ENCODE results near the gene SP8.
A peak's percentile ranks its signal among the peaks of the same experiment; 100 is the strongest.
"Not testable (repeated sequence)": the region's sequence is repeated elsewhere in the genome, so short reads cannot be mapped to it uniquely, and the experiment has no call there.

SP8 gene

DNA sequence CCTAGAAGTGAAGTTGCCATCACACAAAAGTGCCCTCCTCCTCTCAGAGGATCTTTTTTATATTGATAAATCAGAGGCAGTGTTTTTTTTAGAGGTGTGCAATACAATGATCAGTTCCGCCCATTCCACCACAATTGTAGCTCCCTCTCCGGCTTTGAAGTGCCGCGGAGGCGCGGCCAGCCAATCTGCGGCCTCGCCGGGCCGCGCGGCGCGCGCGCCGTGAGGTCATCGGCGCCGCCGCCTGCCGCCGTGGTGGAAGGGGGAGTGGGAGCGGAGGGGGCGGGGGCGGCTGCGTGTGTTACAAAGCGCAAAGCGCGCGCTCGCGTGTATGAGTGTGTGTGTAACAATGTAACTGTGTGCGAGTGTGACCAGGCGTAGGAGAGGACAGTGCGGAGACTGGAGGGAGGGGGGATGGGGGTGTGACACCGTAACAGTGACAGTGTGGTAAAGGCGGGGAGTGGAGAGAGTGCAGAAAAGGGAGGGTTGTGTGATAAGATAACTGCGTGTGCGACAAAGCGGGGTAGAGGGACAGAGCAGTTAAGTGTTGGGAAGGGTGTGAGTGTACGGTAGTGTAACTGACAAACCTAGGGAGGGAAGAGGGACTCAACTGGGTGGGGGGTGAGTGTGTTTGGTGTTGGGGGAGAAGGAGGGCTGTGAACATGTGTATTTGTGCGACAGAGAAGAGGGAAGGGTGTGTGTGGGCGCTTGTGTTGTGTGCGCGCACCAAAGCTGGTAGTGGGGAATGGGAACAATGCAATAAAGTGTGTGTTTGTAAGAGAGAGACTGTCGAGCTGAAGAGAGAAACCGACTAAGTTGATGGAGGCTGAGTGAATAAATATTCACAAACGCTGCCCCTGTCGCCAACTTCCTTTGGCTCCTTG lies at the start of gene SP8:
Gene SP8, minus strand, starts transcription at position 108 of the 881 bp plus-strand sequence. Its CDS starts 88 bp downstream, at position 20.
- no peak for DNase-seq (ENCODE audit: low spot score)

- DNase-seq (ENCODE audit: low spot score) = not testable (repeated sequence)
These were observed 49.7 kb upstream of the SP8 start for GRCh38 chr7:20836424-20836823.

- DNase-seq (ENCODE audit: low spot score) = no peak
These were observed 48.5 kb upstream of the SP8 start for GRCh38 chr7:20835111-20835750.

GRCh38 chr7:20834656-20835055 lies 48.0 kb upstream of the SP8 start:
- no peak for DNase-seq (ENCODE audit: low spot score)

- DNase-seq (ENCODE audit: low spot score) = no peak
These were observed 45.3 kb upstream of the SP8 start for GRCh38 chr7:20831956-20832355.

- DNase-seq (ENCODE audit: low spot score) = no peak
These were observed 44.8 kb upstream of the SP8 start for GRCh38 chr7:20831451-20831850.

- DNase-seq (ENCODE audit: low spot score) = no peak
These were observed 42.3 kb upstream of the SP8 start for GRCh38 chr7:20828947-20829346.

DNA sequence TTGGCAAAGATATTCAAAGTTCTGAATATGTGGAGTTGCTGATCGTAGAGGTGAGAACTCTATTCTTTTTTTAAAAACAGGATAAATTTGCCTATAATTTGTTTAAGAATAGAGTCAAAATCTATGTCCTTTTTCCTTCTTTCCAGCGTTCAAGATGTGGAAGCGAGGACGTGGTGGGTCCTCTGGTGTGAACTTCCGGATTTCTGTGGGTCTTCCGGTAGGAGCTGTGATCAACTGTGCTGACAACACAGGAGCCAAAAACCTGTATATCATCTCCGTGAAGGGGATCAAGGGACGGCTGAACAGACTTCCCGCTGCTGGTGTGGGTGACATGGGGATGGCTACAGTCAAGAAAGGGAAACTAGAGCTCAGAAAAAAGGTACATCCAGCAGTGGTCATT lies 40.5 kb upstream of the SP8 start:
- DNase-seq (ENCODE audit: low spot score) = no peak

- DNase-seq (ENCODE audit: low spot score) = no peak
These were observed 39.6 kb upstream of the SP8 start for GRCh38 chr7:20826243-20826642.

DNA sequence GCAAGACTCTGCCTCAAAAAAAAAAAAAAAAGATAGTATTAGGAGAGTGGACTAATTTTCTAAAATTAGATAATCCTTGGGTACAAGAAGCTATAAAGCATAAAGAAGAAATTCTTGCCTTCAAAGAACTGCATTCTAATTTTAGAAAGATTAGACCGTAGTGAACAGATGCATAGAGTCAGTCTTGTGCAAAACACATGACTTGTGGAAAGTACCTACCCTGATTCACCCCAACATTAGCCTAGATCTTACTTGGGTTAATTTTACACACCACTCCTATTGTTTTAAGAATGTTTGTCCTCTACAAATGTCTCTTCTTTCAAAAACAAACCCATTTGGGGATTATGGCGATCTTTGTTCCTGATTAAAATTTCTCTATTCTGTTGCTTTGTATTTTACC lies 38.9 kb upstream of the SP8 start:
- DNase-seq (ENCODE audit: low spot score) = no peak

GRCh38 chr7:20821390-20821789 lies 34.7 kb upstream of the SP8 start:
- DNase-seq (ENCODE audit: low spot score) = not testable (repeated sequence)

DNA sequence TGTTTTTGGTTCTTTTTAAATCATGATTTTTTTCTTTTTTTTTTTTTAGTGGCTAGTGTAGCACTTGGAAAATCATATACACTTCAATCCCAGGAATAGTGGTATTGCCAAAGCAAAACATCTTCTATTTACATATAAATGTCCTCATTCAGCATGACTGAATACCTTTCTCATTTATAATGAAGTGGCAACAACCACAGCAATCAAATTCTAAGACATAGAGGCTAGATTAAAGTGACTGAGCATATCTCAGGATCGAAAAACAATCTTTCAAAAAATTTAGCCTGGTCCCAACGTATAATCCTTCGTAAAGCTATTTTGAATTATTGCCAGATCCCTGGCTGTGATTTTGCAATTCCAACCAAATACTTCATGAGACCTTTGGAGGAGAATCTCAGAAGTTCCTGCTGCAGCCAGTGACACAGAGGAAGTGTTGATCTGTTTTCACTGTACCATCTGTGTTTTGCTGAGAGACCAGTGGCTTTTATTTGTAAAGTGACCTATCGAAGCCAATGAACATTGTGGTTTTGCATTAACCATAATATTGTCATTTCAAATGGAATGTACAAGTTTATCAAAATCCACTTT lies 29.8 kb upstream of the SP8 start:
- no peak for DNase-seq (ENCODE audit: low spot score)

GRCh38 chr7:20804345-20804744 lies 17.7 kb upstream of the SP8 start:
- DNase-seq (ENCODE audit: low spot score) = no peak

DNA sequence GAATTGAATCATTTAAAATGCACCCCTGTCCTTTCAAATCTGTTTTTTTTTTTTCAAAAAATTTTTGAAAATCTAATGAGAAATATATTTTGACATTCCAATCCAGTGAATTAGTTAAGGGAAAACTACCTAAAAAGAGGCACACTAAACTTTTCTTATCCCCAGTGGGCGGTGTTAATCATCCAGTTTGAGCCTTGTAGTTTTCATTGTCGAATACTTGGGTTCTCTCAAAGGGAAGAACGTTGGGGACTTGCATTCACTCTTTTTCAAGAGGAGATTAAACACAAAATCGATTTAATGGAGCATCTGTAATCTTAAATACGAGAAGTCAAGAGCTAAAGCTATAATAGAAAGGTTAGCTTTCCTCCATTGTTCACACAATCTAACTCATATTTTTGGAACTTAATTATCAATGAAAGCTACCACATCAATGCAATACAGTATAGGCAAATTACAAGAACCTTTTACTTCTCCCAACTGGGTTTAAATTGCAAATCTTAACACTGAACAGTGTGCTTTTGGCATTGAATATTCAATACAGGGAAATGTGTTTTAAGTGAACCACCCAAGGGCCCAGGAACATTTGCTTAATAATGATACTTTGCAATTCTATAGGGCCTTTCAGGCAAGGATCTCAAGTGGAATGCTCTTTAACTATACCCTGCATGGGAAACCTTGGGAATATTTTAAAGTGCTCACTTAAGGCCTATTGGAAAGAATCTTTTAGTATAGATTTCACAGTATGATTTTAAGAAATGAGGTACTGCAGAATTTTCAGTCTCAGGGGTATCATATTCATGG lies 13.1 kb upstream of the SP8 start:
- DNase-seq (ENCODE audit: low spot score) = no peak

GRCh38 chr7:20798694-20799121 lies 12.0 kb upstream of the SP8 start:
- no peak for DNase-seq (ENCODE audit: low spot score)

DNA sequence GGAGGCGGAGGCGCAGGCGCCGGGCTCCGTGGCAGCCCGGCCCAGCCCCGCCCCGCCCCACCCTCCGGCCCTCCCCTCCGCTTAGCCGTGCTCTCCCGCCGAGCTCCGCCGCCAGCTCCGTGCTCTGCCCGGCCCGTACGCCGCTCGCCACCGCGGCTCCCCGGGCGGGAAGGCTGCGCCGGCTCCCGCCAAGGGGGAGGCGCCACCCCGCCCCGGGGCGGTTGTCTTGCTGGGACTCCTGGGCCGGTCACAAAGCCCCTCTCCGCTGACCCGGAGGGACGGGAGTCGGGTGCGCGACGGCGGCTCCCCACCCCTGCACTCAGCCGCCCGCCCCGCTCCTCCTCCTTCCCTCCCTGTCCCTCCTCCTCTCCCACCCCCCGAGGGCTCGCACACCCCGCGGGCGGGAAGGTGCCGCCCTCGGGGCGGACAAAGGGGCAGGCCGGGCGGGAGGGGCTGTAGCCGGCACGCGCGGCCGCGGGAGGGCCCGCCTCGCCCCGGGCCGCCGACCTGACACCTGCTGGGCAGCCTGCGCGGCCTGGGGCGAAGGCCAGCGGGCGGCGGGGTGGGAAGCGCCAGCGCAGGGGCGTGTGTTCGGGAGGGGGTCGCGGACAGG lies 11.5 kb upstream of the SP8 start:
- DNase-seq (ENCODE audit: low spot score) = peak; percentile 53

DNA sequence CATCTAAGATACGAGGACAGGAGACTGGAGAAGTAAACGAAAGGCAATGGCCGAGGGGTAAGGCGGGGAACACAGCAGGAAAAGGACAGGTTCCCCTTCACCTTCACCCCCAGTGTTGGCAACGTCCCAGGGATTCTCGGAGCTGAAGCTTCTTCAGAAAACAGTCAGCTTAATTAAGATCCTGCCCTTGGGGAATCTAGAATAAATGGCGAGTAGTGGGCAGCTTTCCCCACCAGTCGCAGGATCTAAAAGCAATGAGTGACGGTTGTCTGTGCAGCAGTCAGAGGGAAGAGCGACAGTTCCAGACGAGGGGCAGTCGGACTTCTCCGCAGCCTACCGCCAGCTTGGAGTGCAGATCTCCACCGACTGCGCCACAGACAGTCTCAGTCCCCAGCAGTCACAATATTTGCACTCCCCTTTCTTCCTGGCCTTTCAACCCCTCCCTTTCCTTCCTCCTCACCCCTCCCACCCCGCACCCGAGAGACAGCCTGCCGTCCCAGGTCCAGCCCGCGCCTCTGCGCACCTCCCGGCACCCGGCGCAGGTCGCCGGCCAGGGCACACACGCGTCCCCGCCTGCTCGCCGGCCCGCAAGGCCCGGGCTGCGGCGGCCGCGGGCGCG lies 10.9 kb upstream of the SP8 start:
- no peak for DNase-seq (ENCODE audit: low spot score)

- DNase-seq (ENCODE audit: low spot score) = no peak
These were observed 10.4 kb upstream of the SP8 start for GRCh38 chr7:20797042-20797461.

GRCh38 chr7:20796500-20796899 lies 9.8 kb upstream of the SP8 start:
- DNase-seq (ENCODE audit: low spot score) = no peak

DNA sequence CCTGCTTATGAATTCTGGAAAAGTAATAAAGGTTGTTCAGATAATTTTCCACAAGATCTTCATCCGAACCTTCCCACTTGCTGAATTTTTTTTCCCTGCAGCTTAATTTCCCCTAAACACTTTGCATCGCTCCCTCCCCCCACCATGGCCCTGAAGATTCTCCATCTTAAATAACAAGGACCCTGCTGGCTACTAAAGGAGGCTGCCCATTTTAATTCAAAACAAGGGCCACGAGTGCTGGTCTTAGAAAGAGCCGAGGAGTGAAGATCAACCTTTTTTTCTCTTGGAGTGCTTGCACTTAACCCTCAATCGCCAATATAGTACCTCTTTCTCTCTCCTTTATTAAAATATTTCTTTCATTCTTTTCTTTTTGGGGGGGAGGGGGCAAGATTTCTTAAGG lies 9.2 kb upstream of the SP8 start:
- no peak for DNase-seq (ENCODE audit: low spot score)

- no peak for DNase-seq (ENCODE audit: low spot score)
These were observed 8.7 kb upstream of the SP8 start for GRCh38 chr7:20795361-20795760.
